Calu3 (cell line): ENCODE results near the gene PTPRN2. TPM values are rescaled to one million over a fixed set of nuclear protein-coding genes. Genes with fewer than 3 reads are reported as not detected.
"Not testable (repeated sequence)": the region's sequence is repeated elsewhere in the genome, so short reads cannot be mapped to it uniquely, and the experiment has no call there.

Source experiments
- BruUV-seq: library from RNA; stranded (reverse); fragments of 400-500 nt; replicated peaks from 2 replicates; lab custom pipeline; 2021; lab: Mats Ljungman, UMichigan
- CTCF ChIA-PET: fragments of 300-600 bp; sonication (Branson Sonifier 250); formaldehyde crosslinking; loops from one replicate; lab custom pipeline; 2022; ENCODE audit warnings: antibody characterized with exemption; lab: Charles Lee
- DNase-seq: peaks from one replicate; pipeline ENCODE4 v3.0.0; 2022
- H3K27ac Mint-ChIP-seq: one replicate; pipeline ENCODE4 v1.8.0; 2022; ENCODE audit warnings: mixed read lengths; ENCODE audit not compliant: unreplicated experiment
- H3K27me3 Mint-ChIP-seq: one replicate; pipeline ENCODE4 v1.8.0; 2022; ENCODE audit warnings: mixed read lengths; ENCODE audit not compliant: unreplicated experiment
- H3K36me3 Mint-ChIP-seq: one replicate; pipeline ENCODE4 v1.8.0; 2022; ENCODE audit warnings: mild to moderate bottlenecking, moderate library complexity, mixed read lengths; ENCODE audit not compliant: insufficient read depth, unreplicated experiment
- H3K4me1 Mint-ChIP-seq: one replicate; pipeline ENCODE4 v1.8.0; 2022; ENCODE audit warnings: mild to moderate bottlenecking, low read depth, mixed read lengths; ENCODE audit not compliant: unreplicated experiment
- H3K4me3 Mint-ChIP-seq: one replicate; pipeline ENCODE4 v1.8.0; 2022; ENCODE audit warnings: mild to moderate bottlenecking, low read depth, moderate library complexity, mixed read lengths; ENCODE audit not compliant: unreplicated experiment
- H3K9me3 Mint-ChIP-seq: one replicate; pipeline ENCODE4 v1.8.0; 2022; ENCODE audit warnings: low read depth, mixed read lengths; ENCODE audit not compliant: unreplicated experiment
- intact Hi-C: fragments of 100-400 bp; cut with micrococcal nuclease; formaldehyde crosslinking; loops from one replicate; pipeline ENCODE4 v1.10.0; 2022; ENCODE audit not compliant: unreplicated experiment
- total RNA-seq: library from RNA; stranded (reverse); gene quantifications from 2 replicates; pipeline ENCODE4 v1.2.3, GENCODE V29; 2022
- TF ChIP-seq, protein P1 (sequence below): fragments of 200-600 bp; IDR thresholded peaks from one replicate; pipeline ENCODE4 v1.8.0; 2022; ENCODE audit warnings: antibody characterized with exemption; ENCODE audit not compliant: unreplicated experiment

Gene PTPRN2
- total RNA-seq, 1 experiment from 2014 or later, result 2.0 TPM

DNA sequence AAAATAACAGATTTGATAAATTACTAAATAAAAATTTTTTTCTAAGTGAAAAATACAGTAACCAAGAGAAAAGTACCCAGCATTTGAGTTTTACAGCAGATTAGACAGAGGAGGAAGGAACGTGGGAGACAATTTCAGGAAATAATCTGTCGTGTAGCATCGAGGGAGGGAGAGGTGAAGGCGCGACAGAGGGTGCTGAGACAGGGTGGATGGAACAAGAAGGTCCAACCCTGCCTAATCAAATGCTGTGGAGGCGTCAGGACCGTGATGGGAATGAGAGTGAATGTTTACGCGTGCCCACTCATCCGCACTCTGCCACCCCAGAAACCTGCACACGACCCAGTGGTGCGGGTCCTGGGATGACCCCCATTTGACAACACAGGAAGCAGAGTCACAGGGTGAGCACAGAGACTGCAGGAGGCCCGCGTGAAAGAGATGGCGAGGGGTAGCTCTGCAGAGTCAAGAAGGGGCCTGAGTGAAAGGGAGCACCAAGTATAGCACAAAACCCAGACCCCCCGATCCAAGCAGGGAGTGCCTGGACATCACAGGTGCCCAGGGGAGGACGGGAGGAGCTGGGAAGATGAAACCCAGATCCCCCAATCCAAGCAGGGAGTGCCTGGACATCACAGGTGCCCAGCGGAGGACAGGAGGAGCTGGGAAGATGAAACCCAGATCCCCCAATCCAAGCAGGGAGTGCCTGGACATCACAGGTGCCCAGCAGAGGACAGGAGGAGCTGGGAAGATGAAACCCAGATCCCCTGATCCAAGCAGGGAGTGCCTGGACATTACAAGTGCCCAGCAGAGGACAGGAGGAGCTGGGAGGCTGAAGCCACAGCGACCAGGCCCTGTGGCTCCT, 691.9 kb downstream of the PTPRN2 start:
- TF ChIP-seq, protein P1, sequence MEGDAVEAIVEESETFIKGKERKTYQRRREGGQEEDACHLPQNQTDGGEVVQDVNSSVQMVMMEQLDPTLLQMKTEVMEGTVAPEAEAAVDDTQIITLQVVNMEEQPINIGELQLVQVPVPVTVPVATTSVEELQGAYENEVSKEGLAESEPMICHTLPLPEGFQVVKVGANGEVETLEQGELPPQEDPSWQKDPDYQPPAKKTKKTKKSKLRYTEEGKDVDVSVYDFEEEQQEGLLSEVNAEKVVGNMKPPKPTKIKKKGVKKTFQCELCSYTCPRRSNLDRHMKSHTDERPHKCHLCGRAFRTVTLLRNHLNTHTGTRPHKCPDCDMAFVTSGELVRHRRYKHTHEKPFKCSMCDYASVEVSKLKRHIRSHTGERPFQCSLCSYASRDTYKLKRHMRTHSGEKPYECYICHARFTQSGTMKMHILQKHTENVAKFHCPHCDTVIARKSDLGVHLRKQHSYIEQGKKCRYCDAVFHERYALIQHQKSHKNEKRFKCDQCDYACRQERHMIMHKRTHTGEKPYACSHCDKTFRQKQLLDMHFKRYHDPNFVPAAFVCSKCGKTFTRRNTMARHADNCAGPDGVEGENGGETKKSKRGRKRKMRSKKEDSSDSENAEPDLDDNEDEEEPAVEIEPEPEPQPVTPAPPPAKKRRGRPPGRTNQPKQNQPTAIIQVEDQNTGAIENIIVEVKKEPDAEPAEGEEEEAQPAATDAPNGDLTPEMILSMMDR, result no peak
- intact Hi-C loops, result no loop called here
- CTCF ChIA-PET, result no interaction called here

DNA sequence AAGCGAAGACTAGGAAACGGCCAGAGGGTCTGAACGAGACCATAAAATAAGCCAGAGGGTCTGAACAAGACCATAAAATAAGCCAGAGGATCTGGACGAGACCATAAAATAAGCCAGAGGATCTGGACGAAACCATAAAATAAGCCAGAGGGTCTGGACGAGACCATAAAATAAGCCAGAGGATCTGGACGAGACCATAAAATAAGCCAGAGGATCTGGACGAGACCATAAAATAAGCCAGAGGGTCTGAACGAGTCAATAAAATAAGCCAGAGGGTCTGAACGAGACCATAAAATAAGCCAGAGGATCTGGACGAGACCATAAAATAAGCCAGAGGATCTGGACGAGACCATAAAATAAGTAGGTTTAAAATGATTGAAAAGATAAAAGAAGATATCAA, 692.5 kb downstream of the PTPRN2 start:
- DNase-seq, H3K27me3 Mint-ChIP-seq, H3K27ac Mint-ChIP-seq, intact Hi-C loops, H3K4me3 Mint-ChIP-seq, BruUV-seq, H3K4me1 Mint-ChIP-seq, CTCF ChIA-PET, H3K36me3 Mint-ChIP-seq: not testable (repeated sequence)
- peaks cover 24% of the 10 kb centered on the region for H3K9me3 Mint-ChIP-seq

More for the DNA sequence above, 691.9 kb downstream of the PTPRN2 start:
- H3K9me3 Mint-ChIP-seq, result peaks cover 24% of the 10 kb centered on the region
- BruUV-seq, result no TSS peak
- DNase-seq, result no peak
- H3K36me3 Mint-ChIP-seq, result peaks cover 9% of the 10 kb centered on the region
- H3K27me3 Mint-ChIP-seq, result no peaks in the 10 kb centered on the region
- H3K27ac Mint-ChIP-seq, result no peak overlapping the region
- no peak overlapping the region for H3K4me3 Mint-ChIP-seq
- no peaks in the 10 kb centered on the region for H3K4me1 Mint-ChIP-seq

DNA sequence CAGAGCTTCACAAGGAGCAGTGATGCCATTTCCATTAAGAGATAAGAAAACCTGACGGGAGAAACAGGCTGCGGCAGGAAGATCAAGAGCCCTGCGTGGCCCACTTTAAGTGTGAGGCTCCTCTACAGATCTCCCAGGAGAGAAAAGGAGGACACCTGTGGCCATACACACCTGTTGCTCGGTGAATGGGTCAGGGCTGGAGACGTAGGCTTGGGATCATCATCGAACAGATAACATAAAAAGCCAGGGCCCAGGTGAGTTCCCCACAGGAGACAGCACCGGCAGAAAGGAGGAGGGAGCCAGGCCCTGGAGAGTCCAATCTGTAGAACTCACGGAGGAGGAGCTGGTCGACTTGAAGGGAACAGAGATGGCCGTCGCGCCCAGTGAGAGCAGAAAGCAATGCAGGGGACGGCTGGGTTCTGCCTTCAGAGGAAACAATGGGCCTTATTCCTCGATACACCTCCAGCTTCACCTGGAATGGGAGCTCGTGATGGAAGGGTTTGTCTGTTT, 694.0 kb downstream of the PTPRN2 start:
- no peaks in the 10 kb centered on the region for H3K27me3 Mint-ChIP-seq
- H3K27ac Mint-ChIP-seq, result no peak overlapping the region
- DNase-seq, result no peak
- no peaks in the 10 kb centered on the region for H3K4me1 Mint-ChIP-seq
- BruUV-seq, result no TSS peak
- intact Hi-C loops, result no loop called here
- CTCF ChIA-PET, result no interaction called here
- TF ChIP-seq, protein P1, result no peak
- peaks cover 9% of the 10 kb centered on the region for H3K36me3 Mint-ChIP-seq
- peaks cover 25% of the 10 kb centered on the region for H3K9me3 Mint-ChIP-seq
- H3K4me3 Mint-ChIP-seq, result no peak overlapping the region

DNA sequence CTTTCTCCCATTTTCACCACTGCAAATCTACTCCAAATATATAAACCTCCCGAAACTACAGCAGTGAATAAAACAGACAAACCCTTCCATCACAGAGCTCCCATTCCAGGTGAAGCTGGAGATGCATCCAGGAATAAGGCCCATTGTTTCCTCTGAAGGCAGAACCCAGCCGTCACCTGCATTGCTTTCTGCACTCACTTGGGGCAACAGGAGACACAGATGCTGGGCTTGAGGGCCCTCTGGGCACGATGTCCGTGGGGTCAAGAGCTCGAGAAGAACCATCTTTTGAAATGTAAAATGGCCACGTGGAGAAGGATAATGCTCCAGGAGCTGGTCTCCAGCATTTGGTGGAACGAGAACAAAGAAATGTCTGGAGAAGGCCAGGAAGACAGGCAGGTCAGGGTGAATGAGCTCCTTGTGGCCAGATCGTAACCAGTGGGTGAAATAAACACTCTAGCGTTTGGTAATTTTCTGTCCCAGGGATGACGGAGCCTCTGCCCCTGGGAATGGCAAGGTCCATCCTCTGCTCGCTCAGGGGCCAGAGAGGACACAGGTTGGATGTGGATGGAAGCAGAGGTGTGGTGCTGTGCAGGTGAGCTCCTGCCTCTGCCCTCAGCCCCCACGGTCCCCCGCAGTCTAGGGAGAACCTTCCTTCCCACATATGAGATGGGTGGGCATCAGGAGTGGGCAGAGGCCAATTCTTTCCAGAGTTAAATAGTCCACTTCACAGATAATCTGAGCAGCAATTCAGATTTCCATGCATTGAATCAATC, 694.7 kb downstream of the PTPRN2 start:
- TF ChIP-seq, protein P1, result no peak
- no TSS peak for BruUV-seq
- no peak overlapping the region for H3K4me3 Mint-ChIP-seq
- no peaks in the 10 kb centered on the region for H3K27me3 Mint-ChIP-seq
- DNase-seq, result no peak
- peaks cover 9% of the 10 kb centered on the region for H3K36me3 Mint-ChIP-seq
- CTCF ChIA-PET, result no interaction called here
- H3K9me3 Mint-ChIP-seq, result peaks cover 25% of the 10 kb centered on the region
- H3K4me1 Mint-ChIP-seq, result no peaks in the 10 kb centered on the region
- intact Hi-C loops, result no loop called here
- no peak overlapping the region for H3K27ac Mint-ChIP-seq
